ENCODE data around the gene KCTD7.
"Not testable (repeated sequence)": the region's sequence is repeated elsewhere in the genome, so short reads cannot be mapped to it uniquely, and the experiment has no call there.

- not testable (repeated sequence) for TF ChIP-seq CTCF (IDR thresholded peaks at IDR 0.05); CBX2 (IDR thresholded peaks at IDR 0.05; ENCODE audit: borderline replicate concordance, low read depth); POLR2A (IDR thresholded peaks at IDR 0.05; ENCODE audit: low read length); REST (IDR thresholded peaks at IDR 0.05); SREBF2 (IDR thresholded peaks at IDR 0.05); JUN (IDR thresholded peaks at IDR 0.05); RCOR1 (IDR thresholded peaks at IDR 0.05; ENCODE audit: low read depth, low read length); EP300 (IDR thresholded peaks at IDR 0.05); RAD21 (conservative IDR thresholded peaks at IDR 0.05 in 1 of 2, IDR thresholded peaks at IDR 0.05 in 1 of 2); CBX8 (IDR thresholded peaks at IDR 0.05); ATOH8 (CRISPR knock-in tag; IDR thresholded peaks at IDR 0.05; ENCODE audit: low read depth); MAX (IDR thresholded peaks at IDR 0.05); KDM1A (IDR thresholded peaks at IDR 0.05; ENCODE audit: low read depth)
Measured at GRCh38 chr7:66619341-66619948, 9.2 kb upstream of the KCTD7 start.
